GM18499 (cell line): ENCODE data around the gene TLE4.
"Not testable (repeated sequence)": the region's sequence is repeated elsewhere in the genome, so short reads cannot be mapped to it uniquely, and the experiment has no call there.

Experiments
- ATAC-seq: cut with Tn5 transposase; IDR thresholded peaks from one replicate; pipeline ENCODE4 v1.9.1; 2021; ENCODE audit warnings: moderate number of reproducible peaks; ENCODE audit not compliant: insufficient read depth, unreplicated experiment

TLE4 gene

DNA sequence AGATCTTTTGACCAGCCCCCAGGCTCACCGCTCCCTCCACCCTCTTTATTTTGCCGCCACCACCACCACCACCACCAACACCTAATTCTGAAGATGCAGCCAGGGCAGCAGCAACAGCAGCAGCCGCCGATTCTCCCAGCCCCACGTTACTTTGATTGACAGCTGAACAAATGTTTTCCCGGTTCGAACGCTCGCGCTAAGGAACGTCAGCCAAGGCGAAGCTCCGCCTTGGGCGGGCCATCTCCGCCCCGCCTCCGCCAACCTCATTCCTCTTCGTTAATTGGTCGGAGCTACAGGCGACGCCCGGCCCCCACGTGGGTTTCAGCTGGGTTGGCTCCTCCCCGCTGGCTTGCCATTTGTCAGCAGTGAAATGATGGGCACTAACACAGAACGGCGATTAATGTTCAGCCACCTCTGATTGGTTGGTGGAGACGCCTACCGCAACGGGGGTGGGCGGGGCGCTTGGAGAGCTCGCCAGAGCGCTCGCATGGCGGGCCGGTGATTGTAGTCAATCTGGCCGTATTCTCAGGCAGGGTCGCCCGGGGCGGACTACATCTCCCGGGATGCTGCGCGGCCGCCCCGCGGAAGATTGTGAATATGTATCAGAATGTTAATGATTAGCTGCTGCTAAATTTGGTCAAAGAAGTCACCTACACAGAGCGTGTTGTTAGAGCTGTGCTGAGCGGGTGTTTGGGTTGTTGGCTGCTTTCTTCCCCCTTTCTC is at the start of gene TLE4:
TSS of gene TLE4 (plus strand) at position 657 of the 723 bp plus-strand sequence. CDS start 826 bp downstream, outside the sequence.
- ATAC-seq = peak; percentile 87

DNA sequence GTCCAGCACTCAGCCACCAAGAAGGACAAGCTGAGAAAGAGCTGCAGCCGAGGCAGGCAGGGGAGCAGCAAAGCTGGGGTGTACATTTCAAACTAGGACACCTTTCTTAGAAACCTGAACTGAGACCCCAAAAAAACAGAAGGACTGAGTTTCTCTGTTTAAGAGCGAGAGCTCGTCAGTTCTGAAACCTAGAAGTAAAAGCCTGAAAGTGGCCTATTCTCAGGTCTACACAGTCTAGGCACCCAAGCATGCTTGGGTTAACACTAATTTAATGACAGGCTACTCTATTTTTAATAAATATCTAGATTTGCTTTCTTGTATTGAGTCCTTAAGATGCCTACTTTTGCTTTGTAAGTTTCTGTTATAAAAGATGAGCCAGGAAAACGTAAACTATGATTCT is 49.0 kb upstream of the TLE4 start:
- no peak for ATAC-seq

DNA sequence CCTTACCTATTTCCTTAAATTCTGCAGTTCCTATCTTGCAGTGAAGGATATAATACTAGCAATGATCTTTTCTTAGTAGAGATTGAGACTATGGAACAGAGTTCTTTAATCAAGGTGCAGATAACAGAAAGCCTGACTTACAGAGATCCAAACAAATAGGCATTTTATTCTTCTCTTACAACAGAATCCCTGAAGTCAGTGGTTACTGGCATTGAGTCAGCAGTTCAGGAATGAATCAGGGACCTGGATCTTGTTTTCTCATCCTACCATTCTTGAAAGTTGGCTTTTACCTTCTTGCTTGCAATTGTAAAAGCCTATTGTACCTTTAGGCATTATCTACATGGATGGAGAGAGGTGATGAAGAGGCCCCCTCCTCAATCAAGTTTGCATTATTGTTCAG is 47.5 kb upstream of the TLE4 start:
- no peak for ATAC-seq

DNA sequence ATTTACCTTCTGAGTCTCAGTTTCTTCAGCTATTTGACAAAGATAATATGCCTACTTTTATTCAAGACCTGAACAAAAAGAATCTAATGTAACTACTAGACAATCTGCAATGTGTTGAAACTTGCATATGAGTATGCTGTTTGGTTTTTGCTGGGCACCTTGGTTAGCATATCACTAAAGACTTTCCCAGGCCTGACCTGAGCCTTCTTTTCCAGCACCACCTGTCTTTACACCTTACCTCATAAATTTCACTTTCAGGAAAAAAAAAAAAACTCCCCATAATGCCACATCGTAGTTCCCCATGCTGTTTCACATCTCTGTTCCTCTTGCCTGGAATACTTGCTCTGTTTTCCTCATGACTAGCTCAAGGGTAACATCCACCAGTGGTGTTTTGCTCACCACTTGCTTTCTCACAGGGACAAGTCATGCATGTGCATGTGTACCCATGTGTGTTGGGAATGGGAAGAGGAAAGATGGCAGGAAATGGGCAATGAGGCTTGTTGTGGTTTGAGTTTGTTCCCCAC is 45.6 kb upstream of the TLE4 start:
- no peak for ATAC-seq

DNA sequence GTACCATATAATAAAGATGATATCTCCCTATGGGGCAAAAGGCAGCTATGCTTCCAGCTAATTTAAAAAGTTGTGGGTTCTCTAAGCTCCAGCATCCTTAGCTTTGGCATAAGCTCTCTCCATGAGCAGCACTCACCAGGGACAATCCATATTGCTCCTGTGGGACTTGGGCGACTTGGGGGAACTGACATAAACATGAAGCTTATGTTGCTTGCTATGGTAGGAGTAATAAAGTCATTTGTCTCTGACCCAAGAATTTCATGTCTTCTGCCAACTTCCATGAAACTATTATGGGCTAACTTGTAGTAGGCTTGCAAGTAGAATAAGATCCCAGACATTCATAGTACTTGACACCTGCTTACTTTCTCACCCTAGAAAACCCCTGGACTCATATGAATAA is 36.2 kb upstream of the TLE4 start:
- no peak for ATAC-seq

DNA sequence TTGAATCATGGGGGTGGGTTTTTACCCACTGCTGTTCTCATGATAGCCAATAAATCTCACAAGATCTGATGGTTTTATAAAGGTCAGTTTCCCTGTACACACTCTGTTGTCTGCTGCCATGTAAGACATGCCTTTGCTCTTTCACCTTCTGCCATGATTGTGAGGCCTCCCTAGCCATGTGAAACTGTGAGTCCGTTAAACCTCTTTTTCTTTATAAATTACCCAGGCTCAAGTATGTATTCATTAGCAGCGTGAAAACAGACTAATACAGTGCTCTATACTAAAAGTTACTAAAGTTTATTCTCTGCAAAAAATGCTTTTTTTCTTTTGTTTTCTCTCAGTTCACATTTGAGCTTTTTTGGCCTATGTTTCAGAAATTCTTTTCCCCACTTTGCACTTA is 33.9 kb upstream of the TLE4 start:
- no peak for ATAC-seq

DNA sequence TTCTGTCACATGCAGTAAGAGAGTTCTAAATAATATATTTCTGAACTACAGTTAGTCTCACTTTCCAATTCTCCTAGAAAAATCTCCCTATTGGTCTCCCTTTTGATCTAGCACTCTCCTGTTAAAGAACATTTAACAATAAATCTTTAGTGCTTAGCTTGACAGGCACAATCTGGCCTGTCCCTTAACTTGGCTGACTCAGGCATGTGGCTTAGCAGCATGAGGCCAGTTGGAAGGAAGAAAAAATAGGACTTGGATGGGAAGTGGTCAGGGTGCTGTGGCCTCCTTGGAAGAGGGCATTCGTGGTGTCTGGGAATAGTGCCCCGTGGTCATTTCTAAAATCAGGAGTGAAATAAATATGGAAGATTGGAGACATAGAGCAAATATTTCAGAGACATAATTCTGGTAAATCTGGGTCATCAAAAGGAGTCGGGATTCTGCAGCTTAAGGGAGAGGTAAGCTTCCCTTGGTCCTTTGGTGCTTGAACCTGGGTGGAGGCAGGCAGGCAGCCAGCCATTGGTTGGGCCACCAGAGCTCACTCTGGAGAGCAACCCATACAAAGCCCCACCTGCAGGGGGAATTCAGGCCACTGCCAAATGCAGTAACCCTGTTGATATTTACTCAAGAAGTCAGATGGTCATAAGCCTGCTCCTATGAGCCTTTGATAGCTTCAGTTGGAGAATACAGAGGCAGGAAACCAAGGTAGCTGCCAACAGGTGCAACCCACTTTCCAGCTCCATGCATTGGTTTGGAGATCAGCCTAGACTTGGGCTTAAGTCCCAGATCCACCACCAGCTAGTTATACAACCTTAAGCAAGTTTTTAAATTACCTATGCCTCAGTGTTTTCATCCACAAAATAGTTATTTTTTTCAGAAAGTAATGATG is 28.8 kb upstream of the TLE4 start:
- ATAC-seq = no peak

DNA sequence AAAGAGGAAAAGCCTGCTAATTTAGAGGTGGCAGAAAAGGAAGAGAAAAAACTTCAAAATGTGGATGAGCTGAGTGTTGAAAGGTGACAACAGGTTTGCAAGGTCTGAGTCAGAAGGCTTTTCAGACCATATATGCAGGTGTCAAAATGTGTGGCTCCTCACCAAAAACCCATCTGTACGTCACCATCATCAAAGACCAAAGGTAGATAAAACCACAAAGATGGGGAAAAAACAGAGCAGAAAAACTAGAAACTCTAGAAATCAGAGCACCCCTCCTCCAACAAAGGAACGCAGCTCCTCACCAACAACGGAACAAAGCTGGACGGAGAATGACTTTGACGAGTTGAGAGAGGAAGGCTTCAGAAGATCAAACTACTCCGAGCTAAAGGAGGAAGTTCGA is 27.4 kb upstream of the TLE4 start:
- not testable (repeated sequence) for ATAC-seq

DNA sequence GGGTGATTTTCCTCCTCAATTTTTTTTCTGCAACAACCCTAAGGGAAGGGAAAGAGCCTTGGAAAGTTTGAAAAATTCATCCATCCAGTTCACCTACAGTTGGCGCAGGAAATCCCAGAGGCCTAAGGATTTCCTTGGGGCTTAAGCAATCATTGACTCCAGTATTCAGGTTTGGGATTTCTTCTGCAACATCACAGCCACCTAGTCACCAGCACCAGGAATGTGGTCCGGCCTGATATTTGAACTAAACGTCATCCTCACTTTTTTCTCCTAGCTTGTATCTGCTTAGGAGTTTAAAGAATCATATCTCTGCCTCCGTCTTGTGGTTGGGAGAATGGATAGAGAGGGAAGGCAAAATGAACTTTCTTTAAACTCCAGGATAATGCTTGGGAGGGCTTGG is 20.2 kb upstream of the TLE4 start:
- ATAC-seq = no peak

DNA sequence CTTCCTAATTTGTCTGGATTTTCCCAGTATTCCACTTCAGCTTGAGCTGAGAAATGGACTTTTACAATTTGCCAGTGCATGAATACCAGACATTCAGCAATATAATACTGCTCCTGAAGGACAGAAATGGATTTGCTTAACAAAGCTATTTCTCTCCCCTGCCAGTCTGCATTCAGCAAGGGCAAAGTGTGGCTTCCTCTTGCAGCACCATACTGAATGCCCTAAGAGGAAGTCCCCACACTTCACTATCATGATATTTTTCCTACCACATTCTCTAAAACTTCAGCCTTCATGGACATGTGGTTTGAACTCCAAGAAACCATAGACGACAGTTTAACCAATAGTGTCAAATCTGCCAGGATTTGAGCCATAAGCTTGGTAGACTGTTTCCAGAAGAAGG is 19.8 kb upstream of the TLE4 start:
- no peak for ATAC-seq

DNA sequence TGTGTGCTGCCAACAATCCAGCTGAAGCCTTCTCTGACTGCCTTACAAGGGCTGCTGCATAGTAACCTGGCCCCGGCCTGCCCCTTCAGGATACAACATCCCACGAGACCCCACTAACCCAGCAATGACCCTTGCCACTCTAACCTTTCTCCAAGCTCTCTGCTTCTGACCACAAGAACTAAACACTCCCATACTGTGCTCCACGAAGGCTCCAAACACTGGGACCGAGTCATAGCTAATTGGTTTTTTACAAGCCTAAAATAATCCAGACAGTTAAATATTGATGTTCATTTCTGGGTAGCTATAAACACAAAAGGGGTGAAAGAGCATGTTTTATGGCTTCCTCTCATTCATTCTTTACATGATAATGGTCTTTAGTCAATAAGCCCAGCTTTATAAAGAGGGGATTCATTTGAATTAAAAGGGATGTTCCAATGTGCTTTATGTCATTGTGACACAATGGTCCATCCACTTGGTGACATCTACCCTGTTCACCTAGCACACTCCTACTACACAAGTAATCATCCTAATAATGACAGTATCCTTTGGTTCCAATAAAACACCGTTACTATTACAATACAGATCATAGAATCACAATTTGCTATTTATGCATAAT is 16.2 kb upstream of the TLE4 start:
- no peak for ATAC-seq

DNA sequence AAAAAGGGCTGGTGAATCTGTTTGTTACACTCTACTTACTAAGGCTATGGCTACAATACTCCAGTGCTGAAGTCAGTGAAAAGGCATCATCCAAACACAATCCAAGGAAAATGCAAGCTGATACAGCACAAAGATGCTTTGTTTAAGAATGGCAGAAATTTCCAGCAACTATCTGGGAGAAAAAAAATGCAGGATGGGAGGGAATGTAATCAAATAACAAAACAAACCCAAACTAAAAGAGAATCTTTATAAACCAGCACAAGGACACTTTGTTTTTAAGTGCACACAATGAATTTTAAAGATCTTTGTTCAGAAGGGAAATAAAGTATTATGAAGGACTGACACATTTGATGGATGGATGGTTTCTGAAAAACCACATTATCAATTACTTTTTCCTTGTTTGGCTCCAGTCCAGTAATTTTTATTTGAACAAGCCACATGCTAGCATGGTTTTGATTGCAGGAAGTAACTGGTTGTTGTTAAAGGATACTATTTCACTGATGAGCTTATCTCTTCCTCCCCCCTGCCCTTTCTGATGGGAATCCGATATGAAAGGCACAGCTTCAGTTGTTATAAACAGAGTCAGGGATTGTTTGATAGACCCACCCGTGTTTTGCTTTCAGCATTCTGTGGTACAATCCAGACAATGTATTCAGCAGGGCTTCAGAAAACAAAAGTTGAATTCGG is 12.1 kb upstream of the TLE4 start:
- no peak for ATAC-seq

DNA sequence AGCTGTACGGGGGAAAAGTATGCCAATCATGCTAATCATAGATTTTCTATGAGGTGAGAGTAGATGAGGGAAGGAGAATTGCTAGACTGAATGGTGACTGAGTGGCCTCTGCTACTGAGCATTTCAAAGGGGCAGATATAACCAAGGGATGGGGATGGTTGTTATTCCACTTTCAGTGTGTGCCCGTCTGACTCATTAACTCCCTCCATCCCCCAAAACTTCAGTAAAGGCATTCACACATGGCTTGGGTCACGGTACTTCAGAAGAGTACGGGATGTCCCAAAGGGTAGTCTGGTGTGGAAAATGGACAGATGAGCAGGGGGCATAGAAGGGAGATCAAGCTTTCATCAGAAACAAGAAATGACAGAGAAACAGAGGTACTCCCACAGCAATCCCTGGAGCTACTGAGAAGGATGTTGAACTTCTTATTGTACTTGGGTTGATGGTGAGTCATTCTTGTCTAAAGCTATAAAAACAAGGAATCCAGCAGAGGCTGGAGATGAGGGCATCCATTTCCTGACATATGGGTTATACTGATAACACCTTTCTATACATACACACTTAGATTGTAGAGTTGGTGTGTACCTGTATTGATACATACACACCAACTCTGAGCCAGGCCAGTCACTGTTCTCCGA is 8.9 kb upstream of the TLE4 start:
- no peak for ATAC-seq

DNA sequence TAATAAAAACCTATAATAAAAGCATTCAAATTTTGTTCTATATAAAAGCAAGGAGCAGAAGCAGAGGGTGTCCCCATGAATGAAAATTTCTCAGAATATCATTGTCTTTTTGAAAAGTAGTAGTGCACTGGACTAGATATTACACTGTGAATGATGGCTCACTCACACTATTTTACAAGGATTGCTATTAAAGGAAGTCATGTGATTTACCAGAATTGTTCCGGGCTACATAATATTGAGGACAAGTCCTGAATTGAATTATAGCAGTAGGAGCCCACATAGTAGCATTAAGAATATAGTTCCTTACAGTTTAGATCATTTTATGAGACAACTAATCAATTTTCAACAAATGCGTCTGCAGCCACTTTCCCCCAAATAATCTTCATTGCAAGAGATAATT is 7.7 kb upstream of the TLE4 start:
- no peak for ATAC-seq

DNA sequence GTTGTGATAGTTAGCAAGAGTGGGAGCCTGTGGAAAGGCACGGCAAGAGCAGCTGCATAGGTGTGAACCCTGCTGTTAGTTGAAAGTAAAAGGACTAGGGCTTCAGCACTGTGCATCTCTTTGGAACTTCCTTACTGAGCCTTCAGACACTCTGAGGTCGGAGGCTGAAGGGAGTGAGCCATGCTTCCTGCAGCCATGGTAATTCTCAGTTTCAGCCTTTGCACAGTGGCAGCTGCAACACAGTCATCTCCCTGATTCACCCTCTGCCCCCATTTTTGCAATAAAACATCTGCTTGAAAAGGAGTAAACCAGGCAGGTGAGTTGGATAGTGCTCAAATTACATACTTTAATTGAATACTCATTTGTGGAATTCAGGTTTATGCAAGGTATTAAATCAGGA is 6.5 kb upstream of the TLE4 start:
- peak; percentile 94 for ATAC-seq

DNA sequence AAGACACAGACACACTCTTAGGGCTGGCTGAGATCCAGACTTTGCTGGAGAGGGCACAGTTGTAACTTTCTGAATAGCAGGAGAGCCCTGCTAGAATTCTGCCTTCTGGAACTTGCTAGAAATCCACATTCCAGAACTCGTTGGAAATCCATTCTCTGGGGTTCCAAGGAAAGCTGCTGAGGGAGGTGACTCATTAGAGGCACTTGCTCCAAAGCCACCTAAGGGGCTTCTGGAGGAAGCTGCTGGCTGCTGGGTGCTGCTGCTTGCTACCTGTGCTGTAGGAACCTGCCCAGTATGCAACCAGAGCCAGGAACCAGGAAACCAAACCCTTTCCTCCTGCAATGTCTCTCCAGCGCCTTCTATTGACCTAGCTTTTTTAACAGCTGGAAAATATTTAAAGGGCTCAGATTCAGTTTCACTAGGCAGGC is 4.1 kb upstream of the TLE4 start:
- ATAC-seq = no peak

DNA sequence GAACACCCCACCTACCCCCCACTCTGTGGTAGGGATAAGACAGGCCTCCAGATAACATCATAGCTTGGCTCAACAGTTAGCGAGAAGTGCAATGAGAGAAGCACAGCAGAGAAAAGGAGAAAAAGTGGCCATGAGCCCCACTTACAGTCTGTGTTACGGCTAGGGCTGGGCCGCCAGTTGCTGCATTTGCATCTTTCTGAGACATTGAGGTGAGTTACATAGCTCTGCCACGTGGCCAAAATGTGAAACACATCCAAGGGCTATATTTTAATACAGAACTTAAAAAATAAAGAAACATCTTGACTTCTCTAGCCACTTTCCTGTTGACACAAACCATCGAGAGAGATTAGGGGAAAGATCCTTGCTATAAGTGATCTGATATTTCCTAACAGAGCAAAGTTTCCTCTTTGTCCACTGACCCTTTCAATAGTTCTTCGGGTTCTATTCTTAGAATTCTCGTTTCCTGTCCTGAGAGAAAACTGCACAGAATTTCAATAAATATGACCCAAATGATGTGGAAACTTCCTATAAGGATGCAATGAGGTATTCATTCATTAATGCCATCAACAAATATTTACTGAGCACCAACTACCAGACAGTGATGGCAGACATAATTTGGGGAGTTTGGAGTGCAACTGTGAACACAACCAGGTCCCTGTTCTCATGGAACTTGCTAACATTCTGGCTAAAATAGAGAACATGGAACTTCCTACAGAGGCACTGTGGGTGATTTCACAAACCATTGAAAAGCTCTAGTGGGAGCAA is 3.2 kb upstream of the TLE4 start:
- ATAC-seq = no peak

DNA sequence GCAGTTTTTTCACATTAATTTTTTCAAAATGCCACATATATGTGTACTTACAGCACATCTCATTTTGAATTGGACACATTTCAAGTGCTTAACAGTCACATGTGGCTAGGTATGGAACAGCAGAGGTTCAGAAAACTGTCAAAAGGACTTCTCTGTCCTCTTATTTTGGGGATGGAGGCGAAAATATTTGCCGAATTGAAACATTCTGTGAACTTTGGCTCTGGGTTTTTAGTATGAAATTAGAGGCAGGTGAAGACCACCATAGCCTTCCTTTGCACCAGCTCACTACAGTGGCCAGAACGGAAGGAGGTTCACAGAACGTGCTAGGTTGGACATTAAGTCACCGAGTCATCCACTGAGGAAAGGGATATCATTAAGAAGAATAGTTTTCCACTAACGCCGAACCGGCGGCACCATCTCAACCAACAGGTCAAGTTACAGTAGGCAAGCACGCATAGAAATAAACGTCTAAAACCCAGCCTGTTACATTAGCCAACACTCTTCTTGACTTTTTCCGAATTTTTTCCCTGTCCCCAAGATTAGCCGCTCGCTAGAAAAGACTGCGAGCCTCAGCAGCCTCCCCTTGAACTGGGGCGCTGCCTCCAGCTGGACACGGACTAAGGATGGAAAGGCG is 1.8 kb upstream of the TLE4 start:
- ATAC-seq = no peak
